ENCODE measurements around the gene CHST14. TPM values are rescaled to one million over a fixed set of nuclear protein-coding genes. Genes with fewer than 3 reads are reported as not detected.

CHST14 gene
- total and polyA plus RNA-seq, 2 donors from 2014 or later: 11.9 to 14.3 TPM

GRCh38 chr15:40444736-40445135 lies 26.0 kb upstream of the CHST14 start:
- DNase-seq: peak in 2 of 5 donors; percentile 40 to 43
- Histone ChIP-seq H3K27ac (ENCODE audit: low read depth in 2 of 2, low read length in 2 of 2) (no peak overlapping the region), H3K9me3 (ENCODE audit: control insufficient read depth in 2 of 3, insufficient read depth in 1 of 3, low read length in 3 of 3) (no peaks in the 10 kb centered on the region), H3K4me1 (ENCODE audit: control insufficient read depth in 2 of 3, insufficient read depth in 2 of 3, low read depth in 1 of 3, low read length in 3 of 3) (peaks cover 0 to 13% (median 0%) of the 10 kb centered on the region in 3 donors), H3K27me3 (ENCODE audit: control insufficient read depth, insufficient read depth, low read length) (no peaks in the 10 kb centered on the region), H3K4me3 (ENCODE audit: low read length in 3 of 3) (no peak overlapping the region), H3K36me3 (ENCODE audit: control insufficient read depth in 2 of 3, insufficient read depth in 3 of 3, low read length in 3 of 3) (no peaks in the 10 kb centered on the region), H3K9ac (ENCODE audit: low read length in 3 of 3) (no peak overlapping the region)
- intact Hi-C loops (cut with DNase I): no loop called here
- no peak for FAIRE-seq
- TF ChIP-seq CTCF (IDR thresholded peaks at IDR 0.05; ENCODE audit: borderline replicate concordance, extremely low read depth, insufficient read depth): no peak

- intact Hi-C loops (cut with DNase I): no loop called here
- H3K36me3 ChIP-seq (ENCODE audit: control insufficient read depth in 2 of 3, insufficient read depth in 3 of 3, low read length in 3 of 3): no peaks in the 10 kb centered on the region
- no peak for FAIRE-seq
- H3K9me3 ChIP-seq (ENCODE audit: control insufficient read depth in 2 of 3, insufficient read depth in 1 of 3, low read length in 3 of 3): no peaks in the 10 kb centered on the region
- peak in 3 of 5 donors; percentile 29 to 70 (median 69) for DNase-seq
- H3K4me1 ChIP-seq (ENCODE audit: control insufficient read depth in 2 of 3, insufficient read depth in 2 of 3, low read depth in 1 of 3, low read length in 3 of 3): peaks cover 0 to 9% (median 0%) of the 10 kb centered on the region in 3 donors
- TF ChIP-seq CTCF (IDR thresholded peaks at IDR 0.05; ENCODE audit: borderline replicate concordance, extremely low read depth, insufficient read depth): no peak
- H3K4me3 ChIP-seq (ENCODE audit: low read length in 3 of 3): no peak overlapping the region
- no peaks in the 10 kb centered on the region for H3K27me3 ChIP-seq (ENCODE audit: control insufficient read depth, insufficient read depth, low read length)
- no peak overlapping the region for H3K9ac ChIP-seq (ENCODE audit: low read length in 3 of 3)
- H3K27ac ChIP-seq (ENCODE audit: low read depth in 2 of 2, low read length in 2 of 2): peak overlapping the region in 1 of 2 donors; percentile 46
Measured at GRCh38 chr15:40445421-40445922, 25.3 kb upstream of the CHST14 start.

GRCh38 chr15:40446144-40446543 lies 24.6 kb upstream of the CHST14 start:
- Histone ChIP-seq H3K27ac (ENCODE audit: low read depth in 2 of 2, low read length in 2 of 2) (peak overlapping the region in 1 of 2 donors; percentile 46), H3K27me3 (ENCODE audit: control insufficient read depth, insufficient read depth, low read length) (no peaks in the 10 kb centered on the region), H3K9ac (ENCODE audit: low read length in 3 of 3) (no peak overlapping the region), H3K9me3 (ENCODE audit: control insufficient read depth in 2 of 3, insufficient read depth in 1 of 3, low read length in 3 of 3) (no peaks in the 10 kb centered on the region), H3K4me1 (ENCODE audit: control insufficient read depth in 2 of 3, insufficient read depth in 2 of 3, low read depth in 1 of 3, low read length in 3 of 3) (peaks cover 0 to 9% (median under 1%) of the 10 kb centered on the region in 3 donors), H3K36me3 (ENCODE audit: control insufficient read depth in 2 of 3, insufficient read depth in 3 of 3, low read length in 3 of 3) (no peaks in the 10 kb centered on the region), H3K4me3 (ENCODE audit: low read length in 3 of 3) (no peak overlapping the region)
- no peak for FAIRE-seq
- no peak for DNase-seq
- intact Hi-C loops (cut with DNase I): no loop called here
- no peak for TF ChIP-seq CTCF (IDR thresholded peaks at IDR 0.05; ENCODE audit: borderline replicate concordance, extremely low read depth, insufficient read depth)

GRCh38 chr15:40448354-40448753 lies 22.4 kb upstream of the CHST14 start:
- FAIRE-seq (no peak), DNase-seq (no peak)
- Histone ChIP-seq H3K4me3 (ENCODE audit: low read length in 3 of 3) (no peak overlapping the region), H3K27ac (ENCODE audit: low read depth in 2 of 2, low read length in 2 of 2) (no peak overlapping the region), H3K36me3 (ENCODE audit: control insufficient read depth in 2 of 3, insufficient read depth in 3 of 3, low read length in 3 of 3) (no peaks in the 10 kb centered on the region), H3K27me3 (ENCODE audit: control insufficient read depth, insufficient read depth, low read length) (no peaks in the 10 kb centered on the region), H3K9ac (ENCODE audit: low read length in 3 of 3) (no peak overlapping the region), H3K9me3 (ENCODE audit: control insufficient read depth in 2 of 3, insufficient read depth in 1 of 3, low read length in 3 of 3) (no peaks in the 10 kb centered on the region), H3K4me1 (ENCODE audit: control insufficient read depth in 2 of 3, insufficient read depth in 2 of 3, low read depth in 1 of 3, low read length in 3 of 3) (peaks cover 0 to 21% (median 12%) of the 10 kb centered on the region in 3 donors)
- intact Hi-C loops (cut with DNase I): no loop called here
- no peak for TF ChIP-seq CTCF (IDR thresholded peaks at IDR 0.05; ENCODE audit: borderline replicate concordance, extremely low read depth, insufficient read depth)
